GM18526 (cell line): ENCODE measurements around the gene COPZ1.

Source experiments
- POLR2A ChIP-seq: IDR thresholded peaks from 3 replicates; pipeline ENCODE4 v1.6.1; 2011; ENCODE audit not compliant: insufficient read length; ENCODE audit errors: extremely low read depth

COPZ1 gene

GRCh38 chr12:54350743-54351142, 25.8 kb downstream of the COPZ1 start:
- TF ChIP-seq POLR2A, result no peak

GRCh38 chr12:54351341-54351740, 26.4 kb downstream of the COPZ1 start:
- no peak for TF ChIP-seq POLR2A

- TF ChIP-seq POLR2A, result no peak
Observed at GRCh38 chr12:54352022-54352531, 27.1 kb downstream of the COPZ1 start.

- no peak for TF ChIP-seq POLR2A
Observed at GRCh38 chr12:54352891-54353874, 28.3 kb downstream of the COPZ1 start.

GRCh38 chr12:54355104-54355815, 30.3 kb downstream of the COPZ1 start:
- TF ChIP-seq POLR2A, result no peak

- no peak for TF ChIP-seq POLR2A
Observed at GRCh38 chr12:54356228-54356627, 31.3 kb downstream of the COPZ1 start.

GRCh38 chr12:54356951-54357356, 32.0 kb downstream of the COPZ1 start:
- no peak for TF ChIP-seq POLR2A

GRCh38 chr12:54357506-54358190, 32.7 kb downstream of the COPZ1 start:
- no peak for TF ChIP-seq POLR2A

- no peak for TF ChIP-seq POLR2A
Observed at GRCh38 chr12:54358191-54358944, 33.4 kb downstream of the COPZ1 start.

- no peak for TF ChIP-seq POLR2A
Observed at GRCh38 chr12:54358945-54359761, 34.2 kb downstream of the COPZ1 start.

- TF ChIP-seq POLR2A, result no peak
Observed at GRCh38 chr12:54359762-54360351, 34.9 kb downstream of the COPZ1 start.

- no peak for TF ChIP-seq POLR2A
Observed at GRCh38 chr12:54360717-54361456, 36.0 kb downstream of the COPZ1 start.

- TF ChIP-seq POLR2A, result no peak
Observed at GRCh38 chr12:54363047-54363446, 38.1 kb downstream of the COPZ1 start.
